CD4-positive, alpha-beta T cell treated with Interleukin-6 at 100 ng/mL for 8 hours (primary cell): ENCODE results near the gene HPS1.
A peak's percentile ranks its signal among the peaks of the same experiment; 100 is the strongest.

ENCODE experiments used
- DNase-seq: peaks from one replicate; pipeline ENCODE4 v3.0.0-alpha.2; 2020; ENCODE audit warnings: mixed read lengths, low spot score

The HPS1 gene

DNA sequence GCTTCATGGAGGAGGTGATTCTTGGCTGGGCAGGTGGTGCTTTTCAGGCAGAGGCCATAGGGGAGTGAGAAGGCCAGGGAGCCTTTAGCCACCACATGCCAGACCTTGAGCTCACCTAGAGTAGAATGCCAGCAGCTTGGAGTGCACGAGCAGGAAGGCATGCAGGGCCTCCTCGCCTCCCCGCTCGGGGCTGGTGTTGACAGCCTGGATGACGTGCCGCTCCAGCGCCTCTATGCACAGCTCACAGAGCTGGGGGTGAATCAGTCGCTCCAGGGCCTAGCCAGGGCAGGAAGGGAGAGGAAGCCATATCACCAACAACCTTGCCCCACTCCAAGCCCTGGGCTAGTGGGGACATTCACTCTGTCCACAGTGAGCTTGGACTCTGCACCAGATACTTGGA is 15.7 kb downstream of the HPS1 start:
- no peak for DNase-seq

DNA sequence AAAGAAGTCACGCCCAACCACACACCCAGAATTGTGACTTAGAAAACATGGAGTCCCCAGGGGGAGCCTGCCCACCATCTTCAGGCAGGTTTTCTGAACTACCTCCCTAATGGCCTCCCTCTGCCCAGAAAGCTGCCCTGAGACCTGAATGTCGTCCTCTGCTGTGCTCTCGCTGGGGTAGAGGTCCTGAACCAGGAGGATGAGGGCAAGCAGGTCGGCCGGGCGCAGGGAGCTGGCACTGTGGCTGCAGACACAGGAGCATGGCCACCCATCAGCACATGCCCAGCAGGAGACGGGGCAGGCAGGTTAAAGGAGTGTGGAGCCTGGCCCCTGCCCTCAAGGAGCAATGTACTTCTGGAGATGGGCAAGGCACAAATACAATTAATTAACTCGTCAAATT is 16.3 kb downstream of the HPS1 start:
- DNase-seq, result no peak

DNA sequence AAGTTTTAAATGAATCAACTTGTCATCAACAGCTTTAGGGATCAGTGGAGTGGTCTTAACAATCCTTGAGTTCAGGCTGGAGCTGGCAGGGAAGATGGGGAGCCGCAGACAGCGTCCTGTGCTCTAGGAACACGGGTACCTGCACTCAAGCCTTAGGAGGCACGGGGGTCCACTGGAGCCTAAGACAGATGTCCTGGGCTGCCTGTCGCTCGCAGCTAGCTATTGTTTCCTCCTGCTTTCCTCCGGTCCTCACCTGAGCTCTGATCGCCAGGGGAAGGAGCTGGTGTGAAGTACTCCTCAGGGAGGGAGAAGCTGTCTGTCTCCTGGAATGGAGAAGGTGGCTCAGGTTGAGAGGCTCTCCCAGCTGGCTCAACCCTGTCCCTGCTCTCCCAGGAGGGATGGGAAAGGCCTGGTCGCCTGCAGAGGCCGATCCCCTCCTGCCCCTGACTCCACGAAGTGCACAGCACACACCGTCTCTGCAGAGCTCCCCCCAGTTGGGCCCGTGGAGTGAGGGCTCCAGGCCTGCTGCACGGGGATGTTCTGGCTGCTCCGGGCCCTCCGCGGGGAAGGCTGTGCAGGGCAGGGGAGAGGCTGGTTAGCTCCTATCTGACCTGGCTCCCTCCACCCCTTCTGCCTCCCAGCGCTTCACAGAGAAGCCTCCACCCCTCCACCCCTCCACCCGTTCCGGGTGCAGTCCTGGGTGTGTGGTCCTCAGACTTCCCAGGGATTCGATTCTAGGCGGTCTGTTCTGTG is 17.2 kb downstream of the HPS1 start:
- DNase-seq, result no peak

DNA sequence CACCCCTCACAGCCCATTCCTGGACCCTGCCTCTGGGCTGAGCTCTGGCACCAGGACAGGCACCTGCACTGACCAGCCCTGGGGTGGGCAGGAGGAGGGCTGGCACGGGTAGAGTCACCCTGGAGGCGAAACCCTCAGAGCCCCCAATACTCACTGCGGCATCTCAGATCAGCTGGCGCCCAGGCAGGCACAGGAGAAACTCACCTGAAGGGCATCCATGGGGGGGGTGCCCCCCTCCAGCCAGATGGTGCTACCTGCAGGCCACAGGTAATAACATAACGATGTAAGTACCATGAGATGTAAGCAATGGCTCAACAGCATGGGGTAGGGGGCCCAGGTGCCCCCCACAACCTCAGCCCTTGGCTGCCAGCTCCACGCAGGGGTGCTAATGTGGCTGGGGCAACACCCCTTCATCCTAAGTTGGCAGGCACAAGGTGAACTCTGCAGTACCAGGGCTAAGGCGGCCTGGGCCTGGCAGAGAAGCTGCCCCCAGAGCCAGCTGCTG is 19.7 kb downstream of the HPS1 start:
- no peak for DNase-seq

DNA sequence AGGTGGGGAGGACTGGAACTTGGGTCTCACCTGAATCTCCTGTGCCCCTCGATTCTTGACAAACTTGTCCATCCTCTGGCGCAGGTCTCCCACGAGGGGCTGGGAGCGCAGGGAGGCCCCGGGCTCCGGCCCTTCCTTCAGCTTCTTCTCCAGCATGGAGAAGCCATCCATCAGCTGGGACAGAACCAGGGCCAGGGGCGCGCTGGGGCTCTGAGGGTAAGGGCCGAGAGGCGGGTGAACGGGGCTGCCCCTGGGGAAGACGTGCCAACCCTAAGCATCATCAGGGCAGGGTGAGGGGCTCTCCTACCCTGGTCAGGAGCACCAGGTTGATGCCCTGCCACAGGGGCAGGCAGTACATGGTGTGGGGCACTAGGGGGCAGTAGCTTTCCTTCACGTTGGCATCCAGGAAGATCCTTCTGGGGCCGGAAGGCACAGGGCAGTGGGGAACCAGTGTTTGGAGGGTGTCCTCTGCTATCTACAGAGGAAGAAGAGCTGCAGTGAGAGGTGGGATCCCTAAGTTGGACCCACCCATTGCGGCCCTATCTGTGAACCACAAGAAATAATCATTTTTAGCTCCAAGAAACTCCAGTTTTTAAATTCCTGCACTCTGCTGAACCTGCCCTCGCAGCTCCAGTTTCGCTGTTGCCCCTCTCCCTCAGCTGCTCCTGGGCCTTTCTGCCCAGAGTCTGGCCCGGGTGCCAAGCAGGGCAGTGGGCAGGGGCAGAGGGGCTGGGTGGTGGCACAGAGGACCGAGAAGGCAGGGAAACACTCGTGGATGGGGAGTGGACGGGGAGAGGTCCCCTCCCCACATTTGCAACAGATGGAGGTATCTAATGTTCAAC is 21.0 kb downstream of the HPS1 start:
- peak; percentile 39 for DNase-seq

DNA sequence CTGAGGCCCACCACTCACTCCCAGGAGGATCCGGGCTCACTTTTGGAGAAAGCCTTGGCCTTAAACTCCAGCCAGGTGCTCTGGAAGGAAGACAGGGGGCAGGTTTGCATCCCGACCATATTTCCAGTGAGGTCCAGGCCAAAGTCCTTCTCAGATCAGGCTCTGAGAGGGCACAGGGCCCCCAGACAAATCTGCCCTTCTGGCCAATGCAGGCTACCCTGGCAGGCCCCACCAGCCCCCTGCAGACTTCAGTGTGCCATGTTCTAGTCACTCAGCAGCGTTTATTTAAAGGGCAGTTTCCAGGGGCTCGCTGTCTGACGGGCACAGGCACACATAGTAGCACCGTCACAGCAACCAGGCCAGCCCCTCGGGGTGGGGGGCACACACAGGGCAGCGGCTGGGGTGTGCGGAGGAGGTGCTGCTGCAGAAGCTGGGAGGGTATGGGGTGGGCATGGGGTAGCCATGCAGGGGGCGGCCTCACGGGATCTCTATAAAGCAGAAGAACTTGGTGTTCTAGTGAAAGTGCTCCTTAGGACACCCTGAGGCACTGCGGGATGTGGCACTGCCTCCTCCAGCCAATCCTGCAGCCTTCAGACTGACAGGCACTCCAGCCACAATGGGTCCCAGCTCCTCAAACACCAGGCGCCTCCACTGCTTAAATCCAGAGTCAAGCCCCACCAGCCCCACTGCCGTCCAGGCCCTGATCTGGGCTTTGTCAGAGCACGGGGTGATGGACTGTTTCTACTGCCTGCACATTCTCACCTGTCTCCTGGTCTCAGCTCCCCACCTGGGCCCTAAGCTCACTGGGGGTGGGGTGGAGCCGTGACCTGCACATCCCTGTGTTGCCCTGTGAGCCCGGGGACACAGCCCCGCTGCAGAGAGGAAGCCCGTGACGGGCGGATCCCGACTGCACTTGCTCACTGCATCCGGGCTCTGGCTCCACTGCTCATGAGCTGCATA is 22.2 kb downstream of the HPS1 start:
- DNase-seq, result no peak

DNA sequence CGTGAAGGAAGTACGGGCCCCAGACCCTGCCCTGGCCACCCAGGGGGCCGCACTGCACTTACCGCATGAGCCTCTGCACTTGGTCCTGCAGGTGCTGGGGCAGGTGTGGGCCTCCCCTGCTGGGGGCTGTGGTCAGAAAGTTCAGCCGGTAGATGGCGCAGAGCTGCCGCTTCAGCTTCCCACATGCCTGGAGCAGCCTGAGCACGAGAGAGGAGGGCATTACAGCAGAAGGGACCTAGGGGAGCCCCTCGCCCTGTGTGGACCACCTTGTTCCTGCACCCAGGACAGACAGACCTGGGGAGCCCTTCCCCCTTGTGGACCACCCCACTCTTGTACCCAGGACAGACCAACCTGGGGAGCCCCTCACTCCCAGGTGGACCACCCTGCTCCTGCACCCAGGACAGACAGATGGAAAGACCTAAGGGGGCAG is 23.0 kb downstream of the HPS1 start:
- no peak for DNase-seq

DNA sequence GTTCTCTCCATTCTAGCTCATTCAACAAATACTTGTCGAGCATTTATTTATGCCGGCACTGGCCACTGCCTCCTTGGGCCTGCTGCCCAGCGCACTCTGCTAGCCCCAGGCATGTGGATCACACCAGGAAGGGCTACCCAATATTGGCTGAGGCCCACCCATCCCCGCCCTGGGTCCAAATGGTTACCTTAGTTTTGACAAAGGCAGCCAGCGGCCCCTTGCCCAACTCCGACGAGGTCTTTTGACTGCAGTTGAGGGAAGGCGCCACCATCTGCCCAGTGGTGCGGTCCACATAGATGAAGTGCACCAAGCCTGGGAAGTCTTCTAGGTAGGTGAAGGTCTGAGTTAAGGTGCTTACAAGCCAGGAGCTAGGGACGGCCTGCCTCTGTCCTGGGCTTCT is 24.6 kb downstream of the HPS1 start:
- DNase-seq, result no peak

DNA sequence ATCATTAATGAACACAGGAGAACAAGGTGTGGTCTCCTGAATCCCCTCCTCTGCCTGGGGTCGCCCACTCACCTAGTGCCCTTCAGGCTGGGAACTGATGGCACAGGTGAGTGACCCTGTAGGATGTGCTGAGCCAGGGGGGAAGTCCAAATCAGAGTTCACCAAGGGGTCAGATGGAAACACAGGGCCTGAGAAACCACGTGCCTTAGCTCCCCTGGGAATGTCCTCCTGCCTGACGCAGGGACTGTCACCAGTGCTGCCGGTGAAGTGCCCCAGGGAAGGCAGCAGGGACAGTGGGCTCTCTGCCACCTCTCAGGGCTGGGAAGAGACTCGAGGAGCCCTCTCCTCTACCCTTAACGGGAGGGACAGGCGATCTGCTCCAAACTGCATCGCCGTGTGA is 25.9 kb downstream of the HPS1 start:
- no peak for DNase-seq

DNA sequence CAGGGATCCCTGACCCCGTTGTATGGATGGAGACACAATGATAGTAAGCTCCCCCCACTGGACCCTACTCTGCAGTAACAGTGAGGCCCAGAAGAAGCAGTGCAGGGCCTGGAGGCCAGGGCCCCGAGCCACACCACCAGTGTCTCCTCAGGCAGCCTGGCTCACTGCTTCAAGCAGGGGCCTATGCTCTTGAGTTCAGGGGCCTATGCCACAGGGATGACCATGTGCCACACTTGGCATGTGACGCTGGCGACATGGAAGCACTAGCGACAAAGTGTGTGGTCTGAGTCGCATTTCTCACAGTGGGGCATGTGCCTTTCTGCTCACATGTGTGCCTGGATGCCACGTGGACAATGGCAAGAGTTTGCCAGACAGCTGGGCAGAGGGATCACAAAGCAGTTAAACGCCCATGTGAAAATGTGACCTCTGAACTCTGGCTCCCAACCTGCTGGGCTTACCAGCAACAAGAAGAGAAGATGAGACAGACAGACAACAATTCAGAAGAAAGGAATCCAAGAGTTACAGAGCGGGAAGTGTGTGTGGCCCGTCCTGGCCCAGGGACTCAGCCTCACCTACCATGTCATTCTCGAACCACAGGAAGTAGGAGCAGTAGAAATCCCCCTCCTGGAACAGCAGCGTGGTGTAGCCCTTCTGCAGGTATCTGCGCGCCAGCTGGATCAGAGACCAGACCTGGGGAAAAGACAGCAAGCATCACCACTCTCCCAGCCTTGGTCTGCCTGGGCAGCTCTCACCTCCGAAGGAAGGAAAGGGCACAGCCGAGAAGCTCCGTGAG is 27.1 kb downstream of the HPS1 start:
- DNase-seq, result no peak

DNA sequence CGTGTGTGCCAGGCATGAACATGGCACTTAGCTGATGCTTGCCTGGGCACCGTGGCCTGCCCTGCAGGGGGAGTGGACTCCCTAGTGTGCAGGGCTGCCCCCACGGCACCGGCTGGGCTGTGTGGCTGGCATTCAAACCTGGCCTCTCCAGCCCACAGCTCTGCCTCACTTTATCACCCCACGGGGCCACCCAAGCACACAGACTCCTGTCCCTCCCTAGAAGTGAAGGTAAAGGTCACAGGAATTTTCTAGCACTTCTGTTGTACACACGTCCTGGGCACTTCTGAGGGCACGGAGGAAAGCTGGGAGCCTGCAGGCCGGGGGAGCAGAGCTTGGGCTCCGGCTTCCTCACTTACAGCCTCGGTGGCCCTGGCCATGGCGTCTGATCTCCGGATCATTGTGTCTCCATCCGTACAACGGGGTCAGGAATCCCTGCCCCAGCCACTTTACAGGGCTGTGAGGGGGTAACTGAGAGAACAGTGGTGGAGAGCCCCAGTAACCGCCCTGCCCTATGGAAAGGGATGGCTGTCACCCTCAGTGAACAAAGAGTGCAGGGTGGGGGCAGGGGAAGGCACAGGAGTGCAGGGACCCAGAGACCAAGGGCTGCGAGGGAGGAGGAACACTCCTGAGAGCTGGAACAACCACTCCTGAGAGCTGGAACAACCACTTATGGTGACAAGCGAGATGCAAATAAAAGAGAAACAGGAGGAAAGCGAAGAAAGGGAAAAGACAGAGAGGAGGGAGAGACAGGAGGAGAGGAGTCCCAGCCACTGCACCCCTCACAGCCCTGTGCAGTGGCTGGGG is 27.9 kb downstream of the HPS1 start:
- DNase-seq, result no peak

DNA sequence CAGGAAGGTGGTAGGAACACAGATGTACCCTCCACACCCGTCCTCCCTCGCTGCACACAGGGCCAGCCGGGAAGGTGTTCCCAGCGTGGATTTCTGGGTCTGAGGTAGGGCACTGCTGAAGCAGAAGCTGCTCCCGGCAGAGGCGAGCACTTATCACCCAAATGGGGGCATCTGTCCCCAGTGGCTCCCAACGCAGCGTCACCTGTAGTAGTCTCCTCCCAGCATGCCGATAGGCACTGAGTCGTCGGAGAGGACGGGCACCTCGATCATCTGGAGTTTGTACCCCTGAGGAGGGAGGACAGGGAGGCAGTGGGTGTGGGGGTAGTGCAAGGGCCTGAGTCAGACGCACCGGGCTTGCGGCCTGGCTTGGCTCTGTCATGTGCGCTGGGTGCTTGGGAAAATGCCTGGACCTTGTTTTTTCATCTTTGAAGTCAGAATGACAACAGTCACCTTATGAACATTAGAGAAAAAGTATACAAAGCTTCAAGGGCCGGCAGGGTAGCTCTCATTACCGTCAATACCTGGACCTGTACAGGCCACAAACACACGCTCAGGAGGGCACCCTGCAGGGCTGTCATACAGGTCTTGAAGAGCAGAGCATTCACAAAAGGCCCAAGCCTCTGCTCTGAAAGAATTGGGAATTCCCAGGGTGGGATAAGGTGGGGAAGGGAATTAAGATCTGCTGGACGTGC is 28.6 kb downstream of the HPS1 start:
- DNase-seq, result no peak

DNA sequence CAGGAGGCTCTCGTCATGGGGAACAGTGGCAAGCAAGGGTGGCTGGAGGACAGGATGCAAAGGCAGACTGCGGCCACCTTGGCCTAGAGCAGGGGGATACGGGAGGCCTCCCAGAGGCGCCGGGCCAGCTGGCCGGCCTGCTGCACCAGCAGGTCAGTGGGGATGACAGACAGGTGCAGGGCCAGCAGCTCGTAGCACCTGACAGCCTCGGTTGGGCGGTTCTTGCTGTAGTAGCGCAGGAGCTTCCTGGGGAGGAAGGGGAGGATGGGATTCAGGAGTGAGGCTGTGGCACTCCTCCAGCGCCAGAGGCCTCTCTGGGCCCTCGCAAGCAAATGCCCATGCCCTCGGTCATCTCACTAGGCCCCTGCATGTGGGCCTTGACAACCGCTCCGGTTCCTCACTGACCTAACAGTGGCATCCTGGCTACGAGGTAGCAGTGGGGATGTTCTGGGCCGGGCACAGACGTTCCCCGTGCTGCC is 29.2 kb downstream of the HPS1 start:
- no peak for DNase-seq

DNA sequence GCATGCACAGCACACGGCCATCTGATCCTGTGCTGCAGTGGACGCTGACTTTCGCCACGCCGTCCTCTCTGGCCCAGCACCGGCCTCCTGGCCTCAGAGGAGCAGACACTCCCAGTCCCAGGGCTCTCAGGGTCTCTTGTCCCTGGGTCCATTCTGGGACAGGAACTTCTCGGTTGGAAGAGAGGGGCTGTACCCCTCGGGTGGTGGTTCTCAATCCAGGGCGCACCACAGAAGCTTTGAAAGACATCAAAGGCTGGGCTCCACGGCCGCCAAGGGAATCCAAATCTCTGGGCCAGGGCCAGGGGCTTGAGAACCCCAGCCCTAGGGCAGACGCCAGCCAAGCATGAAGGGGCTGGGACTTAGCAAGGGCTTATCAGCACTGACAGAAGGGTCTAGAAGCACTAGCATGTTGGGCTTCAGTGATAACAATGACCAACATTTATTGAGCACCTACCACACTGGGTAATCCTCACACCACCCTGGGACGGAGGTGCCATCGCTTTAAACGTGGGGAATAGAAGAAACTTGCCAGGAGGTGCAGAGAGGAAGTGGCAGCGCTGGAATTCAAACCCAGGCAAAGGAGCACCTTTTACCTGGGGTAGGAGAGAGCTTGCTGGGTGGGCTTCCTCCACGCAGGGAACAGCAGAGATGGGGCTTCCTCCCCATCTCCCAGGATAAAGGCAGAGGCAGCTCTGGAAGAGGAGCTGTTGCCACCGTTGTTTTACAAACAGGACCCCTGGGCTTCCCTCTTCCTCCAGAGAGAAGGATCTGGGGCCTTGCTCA is 29.9 kb downstream of the HPS1 start:
- DNase-seq, result no peak

DNA sequence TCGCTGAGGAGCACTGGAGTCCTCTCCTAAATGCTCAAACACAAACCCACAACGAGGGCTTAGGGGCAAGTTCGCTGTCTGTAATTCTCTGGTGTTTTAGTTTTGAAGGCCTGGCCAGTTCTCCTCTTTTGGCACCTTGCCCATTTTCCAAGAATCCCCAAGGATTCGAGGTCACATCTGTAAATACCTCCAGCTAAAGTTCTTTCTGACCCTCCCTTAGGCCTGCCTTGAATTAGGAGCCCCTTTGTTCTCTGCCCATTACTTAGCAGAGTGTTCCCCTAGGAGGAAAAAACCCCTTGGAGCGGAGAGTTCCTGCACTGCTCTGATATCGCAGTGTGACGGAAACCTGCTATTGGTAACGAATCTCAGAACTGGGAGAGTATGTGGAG is 31.0 kb downstream of the HPS1 start:
- no peak for DNase-seq

DNA sequence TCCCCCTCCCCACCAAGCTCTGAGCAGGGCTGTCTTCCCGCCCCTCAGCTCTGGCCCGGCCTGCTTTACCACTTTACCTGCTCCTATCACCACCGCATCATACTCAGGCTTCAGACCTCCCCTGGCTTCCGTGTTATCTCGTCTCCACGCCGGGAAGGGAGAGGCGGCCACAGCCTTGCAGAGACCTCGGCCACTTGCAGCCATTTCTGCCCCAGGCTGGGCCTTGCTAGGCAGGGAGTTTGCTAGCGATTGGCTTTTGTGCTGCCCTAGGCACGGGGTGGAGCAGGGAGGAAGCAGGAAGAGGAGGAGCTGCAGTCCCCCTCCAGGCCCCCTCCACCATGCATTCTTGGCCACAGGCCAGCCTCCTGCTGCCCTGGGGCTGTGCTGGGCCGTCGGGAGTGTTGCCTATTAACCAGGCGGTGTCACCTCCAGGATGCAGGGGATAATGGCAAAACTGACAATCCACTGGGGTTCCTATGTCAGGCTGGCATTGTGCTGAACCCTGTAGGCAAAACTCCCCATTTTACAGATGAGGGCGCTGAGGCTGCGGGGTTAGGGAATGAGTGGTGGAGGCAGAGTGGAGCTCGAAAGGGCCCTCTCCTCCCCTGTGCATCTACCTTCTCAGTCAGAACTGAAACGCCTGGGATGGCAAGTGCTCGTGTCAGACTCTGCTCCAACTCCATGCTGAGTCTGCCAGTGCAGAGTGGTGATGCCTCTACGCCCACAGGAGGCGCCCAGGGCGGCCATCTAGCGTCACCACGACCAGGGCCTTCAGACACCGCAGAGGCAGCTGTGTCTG is 31.6 kb downstream of the HPS1 start, which contains the start of gene PYROXD2:
Gene PYROXD2 (minus strand): TSS at position 251 of the 799 bp plus-strand sequence. CDS start 47 bp downstream, at position 204.
- DNase-seq, result peak; percentile 79

DNA sequence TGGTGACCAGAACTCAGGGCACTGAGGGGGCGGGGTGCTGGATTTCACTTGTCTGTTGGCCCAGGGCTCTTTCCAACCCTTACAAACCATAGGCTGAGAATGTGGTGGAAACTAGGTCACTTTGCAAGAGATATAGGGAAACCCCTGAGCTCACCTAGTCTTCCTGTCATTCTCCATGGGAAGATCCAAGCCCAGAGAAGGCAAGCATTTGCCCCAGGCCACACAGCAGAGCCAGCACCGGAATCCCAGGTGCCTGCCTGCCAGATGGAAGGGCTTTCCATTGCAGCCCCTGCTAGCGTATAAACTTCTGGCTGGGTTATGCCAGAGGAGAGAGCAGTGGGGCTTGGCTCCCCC is 32.2 kb downstream of the HPS1 start:
- DNase-seq, result no peak

DNA sequence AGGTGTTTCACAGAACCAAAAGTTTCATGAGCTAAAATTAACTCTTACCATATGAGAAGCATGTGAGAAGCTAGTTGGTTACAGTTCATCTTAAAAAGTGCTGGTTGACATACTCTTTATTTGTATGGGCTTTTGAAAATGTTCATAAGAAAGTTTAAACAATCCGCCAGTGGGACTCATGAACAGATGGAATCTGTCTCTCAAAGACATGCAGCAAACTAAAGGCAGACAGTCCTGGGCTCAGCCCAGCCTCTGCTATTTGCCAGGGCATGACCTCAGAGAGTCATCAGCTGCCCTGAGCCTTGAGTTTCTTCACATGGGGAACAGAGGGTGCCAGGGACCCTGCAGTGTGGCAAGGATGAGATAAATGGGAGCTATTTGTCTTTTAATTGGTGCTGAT is 35.0 kb downstream of the HPS1 start:
- DNase-seq, result no peak
